SHP77 treated with DMSO at 0.1 percent for 48 hours (cell line): ENCODE measurements around the gene NOLC1.
A peak's percentile ranks its signal among the peaks of the same experiment; 100 is the strongest.
"Not testable (repeated sequence)": the region's sequence is repeated elsewhere in the genome, so short reads cannot be mapped to it uniquely, and the experiment has no call there.

Experiments
- DNase-seq: peaks from one replicate; lab custom pipeline; 2025; lab: John Stamatoyannopoulos, UW

The NOLC1 gene

DNA sequence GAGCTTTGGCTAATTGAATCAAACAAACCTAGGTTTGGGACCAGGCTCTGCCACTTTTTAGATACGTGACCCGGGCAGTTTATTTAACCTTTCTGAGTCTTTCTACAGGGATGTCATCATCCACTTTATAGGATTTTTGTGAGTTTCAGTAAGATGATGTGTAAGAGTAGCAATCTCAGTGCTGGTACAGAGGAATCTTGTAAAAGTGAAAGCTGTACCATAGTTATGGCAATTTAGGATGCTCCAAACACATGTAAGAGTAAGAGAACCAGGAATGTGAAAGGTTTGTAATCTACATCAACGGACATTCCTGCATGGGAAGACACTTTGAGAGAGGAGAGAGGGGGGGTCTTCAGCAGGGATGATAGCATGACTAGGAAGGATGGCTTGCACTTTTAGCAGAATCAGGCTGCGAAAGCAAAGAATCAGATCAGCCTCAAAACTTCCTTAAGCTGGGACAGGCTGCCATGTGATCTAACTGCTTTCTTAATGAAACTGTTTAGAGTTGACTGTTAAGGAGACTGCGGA lies 968 bp downstream of the NOLC1 start:
- DNase-seq: no peak

DNA sequence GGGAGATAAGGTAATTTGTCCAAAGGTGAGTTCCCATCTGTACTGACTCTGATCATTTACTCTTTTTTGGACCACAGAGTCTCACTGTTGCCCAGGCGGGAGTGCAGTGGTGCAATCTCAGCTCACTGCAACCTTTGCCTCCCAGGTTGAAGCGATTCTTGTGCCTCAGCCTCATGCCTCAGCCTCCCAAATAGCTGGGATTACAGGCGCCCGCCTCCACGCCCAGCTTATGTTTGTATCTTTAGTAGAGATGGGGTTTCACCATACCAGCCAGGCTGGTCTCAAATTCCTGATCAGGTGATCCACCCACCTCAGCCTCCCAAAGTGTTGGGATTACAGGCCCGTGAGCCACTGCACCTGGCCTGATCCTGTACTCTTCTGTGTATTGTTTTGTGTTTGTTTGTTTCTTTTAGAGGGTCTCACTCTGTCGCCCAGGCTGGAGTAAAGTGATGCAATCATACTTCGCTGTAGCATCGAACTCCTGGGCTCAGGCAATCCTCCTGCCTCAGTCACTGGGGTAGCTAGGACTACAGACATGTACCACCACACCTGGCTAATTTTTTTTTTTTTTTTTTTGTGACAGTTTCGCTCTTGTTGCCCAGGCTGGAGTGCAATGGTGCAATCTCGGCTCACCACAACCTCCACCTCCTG lies 2.4 kb downstream of the NOLC1 start:
- no peak for DNase-seq

DNA sequence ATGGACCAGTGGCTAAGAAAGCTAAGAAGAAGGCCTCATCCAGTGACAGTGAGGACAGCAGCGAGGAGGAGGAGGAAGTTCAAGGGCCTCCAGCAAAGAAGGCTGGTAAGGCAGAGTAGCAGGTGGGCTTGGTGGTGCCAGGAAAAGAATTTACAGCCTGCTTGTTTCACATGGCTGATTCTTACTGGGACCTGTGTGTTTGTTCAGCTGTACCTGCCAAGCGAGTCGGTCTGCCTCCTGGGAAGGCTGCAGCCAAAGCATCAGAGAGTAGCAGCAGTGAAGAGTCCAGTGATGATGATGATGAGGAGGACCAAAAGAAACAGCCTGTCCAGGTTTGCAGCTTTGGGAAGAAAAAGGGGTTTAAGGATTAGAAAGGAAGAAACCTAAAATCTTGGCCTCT lies 5.0 kb downstream of the NOLC1 start:
- DNase-seq: peak; percentile 23

GRCh38 chr10:102159051-102159597 lies 6.9 kb downstream of the NOLC1 start:
- no peak for DNase-seq

GRCh38 chr10:102159831-102160230 lies 7.6 kb downstream of the NOLC1 start:
- no peak for DNase-seq

- no peak for DNase-seq
These were observed 11.3 kb downstream of the NOLC1 start for GRCh38 chr10:102163342-102163989.

DNA sequence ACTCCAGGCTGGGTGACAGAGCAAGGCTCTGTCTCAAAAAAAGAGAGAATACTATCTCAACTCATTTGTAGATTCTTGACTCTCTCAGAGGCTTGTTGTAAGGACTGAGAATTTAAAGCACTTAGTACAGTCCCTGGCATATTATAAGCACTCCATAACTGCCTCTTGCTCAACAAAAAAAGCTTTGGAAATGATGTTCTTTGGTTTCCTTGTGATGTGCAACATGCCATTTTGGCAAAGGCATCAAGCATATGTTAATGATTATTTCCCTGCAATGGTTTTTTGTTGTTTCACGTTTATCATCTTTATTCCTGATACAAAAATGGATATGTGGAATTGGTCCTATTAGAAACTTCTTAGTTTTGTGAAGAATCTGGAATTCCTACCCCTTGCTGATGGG lies 15.7 kb downstream of the NOLC1 start:
- DNase-seq: no peak

DNA sequence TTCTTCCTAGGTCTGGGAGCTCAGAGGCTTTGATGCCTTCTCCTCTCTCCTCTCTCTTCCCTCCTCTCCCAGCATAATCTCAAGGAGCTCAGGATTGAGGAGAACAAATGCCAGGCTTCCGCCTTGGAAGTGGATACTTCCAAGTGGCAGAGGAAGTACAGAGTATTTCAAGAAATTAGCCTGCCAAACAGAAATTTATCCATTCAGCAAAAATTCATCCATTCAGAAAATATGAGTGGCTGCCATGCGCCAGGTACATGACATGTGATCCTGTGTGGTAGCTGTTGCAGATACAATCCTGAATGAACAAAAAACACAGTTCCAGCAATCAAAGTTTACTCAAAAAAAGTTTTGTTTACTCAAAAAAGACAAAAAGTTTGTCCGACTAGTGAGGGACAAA lies 18.4 kb downstream of the NOLC1 start:
- DNase-seq: no peak

DNA sequence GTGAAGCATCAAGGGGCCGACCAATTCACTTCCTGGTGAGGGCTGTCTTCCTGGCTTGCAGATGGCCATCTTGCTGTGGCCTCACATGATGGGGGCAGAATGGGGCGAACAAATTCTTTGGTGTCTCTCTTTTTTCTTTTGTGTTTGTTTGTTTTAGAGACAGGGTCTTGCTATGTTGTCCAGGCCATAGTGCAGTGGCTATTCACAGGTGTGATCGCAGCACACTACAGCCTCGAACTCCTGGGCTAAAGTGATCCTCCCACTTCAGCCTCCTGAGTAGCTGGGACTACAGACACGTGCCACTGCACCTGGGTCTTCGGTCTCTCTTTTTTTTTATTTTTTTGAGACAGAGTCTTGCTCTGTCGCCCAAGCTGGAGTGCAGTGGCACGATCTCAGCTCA lies 20.1 kb downstream of the NOLC1 start:
- DNase-seq: no peak

DNA sequence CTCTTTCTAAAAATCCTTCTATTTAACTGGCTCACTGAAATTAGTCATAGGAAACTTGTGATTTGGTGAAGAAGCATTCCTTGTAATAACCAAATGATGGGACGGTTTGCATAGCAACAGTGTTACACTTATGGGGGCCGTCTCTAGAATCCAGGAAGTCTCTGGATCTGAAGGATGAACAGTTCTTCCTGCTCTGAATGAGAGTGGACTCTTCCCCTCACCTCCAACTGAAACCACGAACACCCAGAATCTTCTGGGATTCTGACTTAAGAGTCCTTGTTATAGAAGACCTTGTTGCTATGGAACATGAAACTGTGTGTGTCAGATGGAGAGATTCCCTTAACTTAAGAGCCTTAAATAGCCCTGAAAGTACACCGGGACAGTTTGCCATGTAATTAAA lies 23.2 kb downstream of the NOLC1 start:
- DNase-seq: no peak

- DNase-seq: no peak
These were observed 32.4 kb downstream of the NOLC1 start for GRCh38 chr10:102184606-102185005.

- DNase-seq: no peak
These were observed 33.1 kb downstream of the NOLC1 start for GRCh38 chr10:102185272-102185671.

DNA sequence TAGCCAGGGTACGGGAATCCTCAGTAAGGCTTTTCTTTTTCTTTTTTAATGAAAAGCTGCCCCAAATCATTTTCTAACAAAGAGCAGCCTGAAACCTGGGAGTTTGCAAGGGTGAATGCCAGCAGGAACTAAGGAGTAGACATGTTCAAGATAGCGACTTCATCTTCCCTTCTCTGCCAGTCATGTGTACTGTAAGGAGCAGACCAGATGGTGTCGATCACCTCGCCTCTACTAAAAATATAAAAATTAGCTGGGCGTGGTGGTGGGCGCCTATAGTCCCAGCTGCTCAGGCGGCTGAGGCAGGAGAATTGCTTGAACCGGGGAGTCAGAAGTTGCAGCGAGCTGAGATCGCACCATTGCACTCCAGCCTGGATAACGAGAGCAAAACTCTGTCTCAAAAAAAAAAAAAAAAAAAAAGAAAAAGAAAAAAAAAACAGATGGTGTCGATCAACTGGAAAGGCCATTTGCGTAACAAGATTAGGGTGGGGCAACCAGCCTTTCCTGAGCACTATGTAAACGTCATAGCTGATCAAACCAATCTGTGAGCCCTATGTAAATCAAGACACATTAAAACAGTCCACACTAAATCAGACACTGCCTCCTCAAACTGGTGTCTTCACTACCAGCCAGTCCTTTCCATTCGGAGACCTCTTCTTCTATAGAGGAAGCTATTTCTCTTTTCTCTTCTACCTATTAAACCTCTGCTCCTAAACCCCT lies 33.8 kb downstream of the NOLC1 start:
- DNase-seq: no peak

DNA sequence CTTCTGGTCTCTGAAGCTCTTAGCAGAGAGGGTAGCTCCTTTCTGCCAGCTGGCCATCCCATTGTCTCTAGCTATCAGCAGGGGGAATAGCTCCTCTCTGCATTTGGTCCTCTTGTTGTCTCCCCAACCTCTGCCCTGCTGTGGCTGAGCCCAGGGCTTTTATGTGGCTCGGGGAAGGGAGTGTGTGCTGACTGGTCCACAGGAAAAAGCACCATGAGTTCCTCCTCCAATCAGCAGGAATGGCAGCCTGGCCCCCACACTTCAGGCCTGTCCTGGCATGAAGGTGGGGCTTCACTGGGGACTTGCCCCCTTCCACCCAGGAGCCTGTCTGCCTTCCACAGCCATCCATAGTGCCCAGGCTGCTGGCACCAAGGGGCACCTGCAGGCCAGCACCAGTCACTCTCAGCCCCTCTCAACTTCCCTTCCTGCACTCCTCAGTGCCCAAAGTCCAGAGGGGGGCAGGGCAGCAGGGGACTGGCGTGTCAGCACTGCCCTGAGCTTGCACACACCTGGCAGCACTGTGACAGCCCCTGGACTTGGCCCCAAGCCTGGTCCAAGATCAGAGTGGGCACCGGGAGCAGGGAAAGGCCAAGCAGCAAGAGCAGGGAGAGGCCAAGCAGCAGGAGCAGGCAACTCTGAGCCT lies 36.2 kb downstream of the NOLC1 start:
- DNase-seq: no peak

- DNase-seq: not testable (repeated sequence)
These were observed 37.0 kb downstream of the NOLC1 start for GRCh38 chr10:102188941-102189898.

DNA sequence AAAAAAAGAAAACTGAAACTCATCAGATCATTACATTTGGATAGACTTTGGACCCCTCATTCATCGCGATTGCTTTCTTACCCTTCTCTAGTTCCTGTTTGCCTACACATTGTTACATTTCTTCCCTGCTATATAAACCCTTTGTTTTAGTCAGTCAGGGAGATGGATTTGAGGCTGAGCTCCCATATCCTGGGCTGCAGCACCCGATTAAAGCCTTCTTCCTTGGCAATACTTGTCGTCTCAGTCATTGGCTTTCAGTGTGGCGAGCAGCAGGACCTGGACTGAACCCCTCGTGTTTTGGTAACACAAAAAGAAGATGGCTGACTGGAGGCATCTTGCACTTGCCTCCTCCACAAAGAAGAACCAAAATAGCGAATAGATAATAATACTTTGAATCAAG lies 39.8 kb downstream of the NOLC1 start:
- no peak for DNase-seq

DNA sequence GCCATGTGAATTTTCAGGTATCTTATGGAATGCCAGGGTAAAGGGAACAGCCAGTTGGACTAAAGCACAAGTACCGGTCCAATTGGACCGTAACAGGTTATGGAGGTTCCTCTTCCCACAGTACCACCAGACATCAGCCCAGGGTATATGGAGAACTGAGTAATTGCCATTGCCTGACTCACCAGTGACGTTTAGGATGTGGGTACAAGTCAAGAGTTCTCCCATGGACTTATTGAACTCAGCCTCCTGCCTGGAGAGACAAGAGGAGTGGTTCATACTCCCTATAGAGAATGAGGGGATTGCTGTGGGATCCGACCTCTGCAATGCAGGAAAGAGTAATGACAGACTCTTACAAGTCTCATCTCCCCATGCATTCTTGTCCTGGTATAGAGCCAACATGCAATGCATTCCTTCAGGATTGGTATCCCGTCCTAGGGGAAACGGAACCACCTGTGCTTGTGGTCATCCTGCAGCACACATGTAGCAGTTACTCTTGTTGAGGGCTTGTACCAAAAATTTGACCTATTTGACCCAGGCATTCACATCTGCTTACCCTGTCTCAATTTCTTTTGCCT lies 43.2 kb downstream of the NOLC1 start:
- no peak for DNase-seq

DNA sequence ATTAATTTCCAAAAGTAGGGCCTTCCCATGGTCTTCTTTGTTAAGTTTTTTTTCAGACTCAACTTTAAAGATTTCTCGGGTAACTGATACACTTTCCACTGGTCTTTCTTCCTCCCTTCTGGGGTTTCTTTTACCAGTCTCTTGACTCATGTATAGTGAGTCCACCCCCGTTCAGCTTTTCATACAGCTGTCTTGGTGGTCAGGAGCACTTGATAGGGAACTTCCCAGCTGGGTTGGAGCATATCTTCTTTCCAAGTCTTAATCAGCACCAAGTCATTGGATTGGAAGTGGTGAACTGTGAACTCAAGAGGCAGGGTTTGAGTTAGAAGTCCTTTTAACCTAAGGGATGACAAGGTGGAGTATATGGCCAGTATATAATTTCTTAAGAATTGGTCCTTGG lies 44.7 kb downstream of the NOLC1 start:
- DNase-seq: no peak

DNA sequence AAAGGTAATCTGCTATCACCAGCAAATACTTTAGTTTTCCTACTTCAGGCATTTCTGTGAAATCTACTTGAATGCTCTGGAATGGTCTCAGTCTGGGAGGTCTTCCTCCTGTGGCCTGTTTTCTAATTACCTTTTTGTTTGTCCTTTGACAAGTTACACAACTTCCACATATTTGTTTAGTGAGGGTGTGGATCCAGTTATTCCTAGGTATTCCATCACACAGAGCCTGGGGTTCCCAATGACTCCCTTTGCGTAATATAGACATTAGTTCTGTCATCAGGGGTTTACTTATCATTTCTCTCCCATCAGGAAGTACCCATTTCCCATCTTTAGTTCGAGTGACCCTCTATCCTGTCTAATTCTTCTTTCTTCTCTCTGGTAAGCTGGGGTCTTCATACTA lies 45.8 kb downstream of the NOLC1 start:
- no peak for DNase-seq

DNA sequence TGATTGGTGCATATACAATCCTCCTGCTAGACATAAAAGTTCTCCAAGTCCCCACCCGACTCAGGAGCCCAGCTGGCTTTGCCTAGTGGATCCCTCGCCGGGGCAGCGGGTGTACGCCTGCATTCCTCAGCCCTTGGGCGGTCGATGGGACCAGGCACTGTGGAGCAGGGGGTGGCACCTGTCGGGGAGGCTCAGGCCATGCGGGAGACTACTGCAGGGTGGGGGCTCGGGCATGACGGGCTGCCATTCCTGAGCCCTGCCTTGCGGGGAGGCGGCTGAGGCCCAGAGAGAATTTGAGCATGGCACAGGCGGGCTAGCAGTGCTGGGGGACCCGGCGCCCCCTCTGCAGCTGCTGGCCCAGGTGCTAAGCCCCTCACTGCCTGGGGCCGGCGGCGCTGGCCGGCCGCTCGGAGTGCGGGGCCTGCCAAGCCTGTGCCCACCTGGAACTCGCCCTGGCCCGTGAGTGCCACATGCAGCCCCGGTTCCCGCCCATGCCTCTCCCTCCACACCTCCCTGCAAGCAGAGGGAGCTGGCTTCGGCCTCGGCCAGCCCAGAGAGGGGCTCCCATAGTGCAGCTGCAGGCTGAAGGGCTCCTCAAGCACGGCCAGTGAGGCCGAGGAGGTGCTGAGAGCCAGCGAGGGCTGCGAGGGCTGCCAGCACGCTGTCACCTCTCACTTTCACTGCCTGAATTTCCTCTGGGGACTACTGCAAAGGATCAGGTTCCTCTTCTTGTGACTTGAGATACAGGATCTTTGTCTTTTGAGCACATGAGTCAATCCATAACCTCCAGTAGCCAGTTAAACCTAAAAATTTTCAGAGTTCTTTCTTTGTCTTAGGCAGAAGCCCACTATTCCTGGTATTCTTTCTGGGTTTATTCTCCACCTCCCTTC lies 48.8 kb downstream of the NOLC1 start:
- DNase-seq: no peak
